SU-DHL-6 (cell line): ENCODE measurements around the gene ZNF574.
"Not testable (repeated sequence)": the region's sequence is repeated elsewhere in the genome, so short reads cannot be mapped to it uniquely, and the experiment has no call there.

Experiments used
- H2AFZ ChIP-seq: fragments of 200-600 bp; sonication (generic); 2 replicates; pipeline ENCODE4 v1.6.1; 2014; ENCODE audit warnings: low read depth, mild to moderate bottlenecking, moderate library complexity, mixed read lengths, antibody characterized with exemption, low read length; ENCODE audit not compliant: severe bottlenecking
- H3F3A ChIP-seq: fragments of 200-600 bp; shearing (Covaris generic); 2 replicates; pipeline ENCODE4 v1.6.0; 2016; ENCODE audit warnings: antibody characterized with exemption, mild to moderate bottlenecking; ENCODE audit not compliant: insufficient read depth
- H3K27ac ChIP-seq: fragments of 200-600 bp; sonication (generic); 2 replicates; pipeline ENCODE4 v1.5.1; 2016; ENCODE audit warnings: low read depth, mild to moderate bottlenecking, low read length, moderate library complexity, mixed read lengths
- H3K27me3 ChIP-seq: fragments of 200-600 bp; sonication (generic), shearing (Covaris generic); 2 replicates; pipeline ENCODE4 v1.6.0; 2014; ENCODE audit warnings: mild to moderate bottlenecking, low read length
- H3K36me3 ChIP-seq: fragments of 200-600 bp; sonication (generic); 2 replicates; pipeline ENCODE4 v1.6.1; 2014; ENCODE audit warnings: mild to moderate bottlenecking, low read length, mixed read lengths
- H3K4me2 ChIP-seq: fragments of 300-600, 200-600 bp; shearing (Covaris generic), sonication (generic); 2 replicates; pipeline ENCODE4 v1.6.0; 2014; ENCODE audit warnings: low read length, low read depth, mild to moderate bottlenecking; ENCODE audit not compliant: poor library complexity, severe bottlenecking
- H3K4me3 ChIP-seq: fragments of 200-600 bp; sonication (generic); 2 replicates; pipeline ENCODE4 v1.5.1; 2014; ENCODE audit warnings: antibody characterized with exemption, low read length, mild to moderate bottlenecking, mixed read lengths; ENCODE audit not compliant: insufficient read depth, poor library complexity, severe bottlenecking
- H3K79me2 ChIP-seq: fragments of 200-600 bp; sonication (generic); 2 replicates; pipeline ENCODE4 v1.6.1; 2014; ENCODE audit warnings: mild to moderate bottlenecking, low read length, moderate library complexity; ENCODE audit not compliant: insufficient read depth
- H3K9ac ChIP-seq: fragments of 200-600 bp; sonication (generic); 2 replicates; pipeline ENCODE4 v1.7.0; 2014; ENCODE audit warnings: mild to moderate bottlenecking, low read length
- H3K9me2 ChIP-seq: fragments of 200-600 bp; sonication (generic); replicated peaks from 2 replicates; pipeline ENCODE4 v1.6.1; 2014; ENCODE audit warnings: low read length; ENCODE audit not compliant: insufficient read depth
- H3K9me3 ChIP-seq: fragments of 200-600 bp; sonication (generic); 2 replicates; pipeline ENCODE4 v1.6.1; 2014; ENCODE audit warnings: low read length, mixed read lengths; ENCODE audit not compliant: insufficient read depth
- H4K20me1 ChIP-seq: fragments of 200-600 bp; sonication (generic); 2 replicates; pipeline ENCODE4 v1.6.1; 2014; ENCODE audit warnings: low read depth, mild to moderate bottlenecking, antibody characterized with exemption, low read length, moderate library complexity, mixed read lengths
- EZH2phosphoT487 ChIP-seq: fragments of 200-600 bp; sonication (generic), shearing (Covaris generic); conservative IDR thresholded peaks from 2 replicates; pipeline ENCODE4 v1.6.1; 2018; ENCODE audit warnings: mild to moderate bottlenecking, antibody characterized with exemption, low read length, moderate library complexity, mixed read lengths
- TF ChIP-seq, protein P1 (sequence below): fragments of 200-600 bp; sonication (generic); IDR thresholded peaks from one replicate; pipeline ENCODE4 v1.5.1; 2017; ENCODE audit warnings: antibody characterized with exemption, mild to moderate bottlenecking, low read length, moderate library complexity; ENCODE audit not compliant: insufficient read depth, poor library complexity, severe bottlenecking

The ZNF574 gene

DNA sequence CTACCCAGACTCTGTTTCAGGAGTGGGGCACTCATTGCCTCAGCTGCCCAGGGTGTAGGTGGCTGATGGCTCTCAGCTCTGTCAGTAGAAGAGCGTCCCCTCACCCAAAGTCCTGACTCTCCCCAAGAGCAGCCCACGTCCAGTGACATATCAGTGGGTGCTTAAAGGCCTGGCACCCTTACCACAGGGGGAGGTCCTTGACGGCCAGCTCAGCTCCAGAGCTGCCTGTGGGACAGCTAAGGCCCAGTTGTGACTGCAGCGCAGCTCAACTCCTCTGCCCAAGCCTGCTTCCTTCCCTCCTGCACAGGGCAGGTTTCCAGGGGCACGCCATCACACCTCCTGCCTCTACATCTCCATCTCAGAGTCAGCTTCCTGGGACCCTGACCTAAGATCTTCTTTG lies 38.3 kb upstream of the ZNF574 start:
- no peak overlapping the region for H3K27ac ChIP-seq
- no peaks in the 10 kb centered on the region for H3K79me2 ChIP-seq
- H3F3A ChIP-seq = no peaks in the 10 kb centered on the region
- no peak overlapping the region for H3K9ac ChIP-seq
- no peaks in the 10 kb centered on the region for H3K9me2 ChIP-seq
- H3K9me3 ChIP-seq = no peaks in the 10 kb centered on the region
- H3K4me2 ChIP-seq = no peak overlapping the region
- H3K4me3 ChIP-seq = no peak overlapping the region
- H3K27me3 ChIP-seq = no peaks in the 10 kb centered on the region
- H3K36me3 ChIP-seq = no peaks in the 10 kb centered on the region
- H4K20me1 ChIP-seq = no peaks in the 10 kb centered on the region
- H2AFZ ChIP-seq = no peak overlapping the region
- TF ChIP-seq, protein P1, sequence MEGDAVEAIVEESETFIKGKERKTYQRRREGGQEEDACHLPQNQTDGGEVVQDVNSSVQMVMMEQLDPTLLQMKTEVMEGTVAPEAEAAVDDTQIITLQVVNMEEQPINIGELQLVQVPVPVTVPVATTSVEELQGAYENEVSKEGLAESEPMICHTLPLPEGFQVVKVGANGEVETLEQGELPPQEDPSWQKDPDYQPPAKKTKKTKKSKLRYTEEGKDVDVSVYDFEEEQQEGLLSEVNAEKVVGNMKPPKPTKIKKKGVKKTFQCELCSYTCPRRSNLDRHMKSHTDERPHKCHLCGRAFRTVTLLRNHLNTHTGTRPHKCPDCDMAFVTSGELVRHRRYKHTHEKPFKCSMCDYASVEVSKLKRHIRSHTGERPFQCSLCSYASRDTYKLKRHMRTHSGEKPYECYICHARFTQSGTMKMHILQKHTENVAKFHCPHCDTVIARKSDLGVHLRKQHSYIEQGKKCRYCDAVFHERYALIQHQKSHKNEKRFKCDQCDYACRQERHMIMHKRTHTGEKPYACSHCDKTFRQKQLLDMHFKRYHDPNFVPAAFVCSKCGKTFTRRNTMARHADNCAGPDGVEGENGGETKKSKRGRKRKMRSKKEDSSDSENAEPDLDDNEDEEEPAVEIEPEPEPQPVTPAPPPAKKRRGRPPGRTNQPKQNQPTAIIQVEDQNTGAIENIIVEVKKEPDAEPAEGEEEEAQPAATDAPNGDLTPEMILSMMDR = no peak
- no peak for TF ChIP-seq EZH2phosphoT487

DNA sequence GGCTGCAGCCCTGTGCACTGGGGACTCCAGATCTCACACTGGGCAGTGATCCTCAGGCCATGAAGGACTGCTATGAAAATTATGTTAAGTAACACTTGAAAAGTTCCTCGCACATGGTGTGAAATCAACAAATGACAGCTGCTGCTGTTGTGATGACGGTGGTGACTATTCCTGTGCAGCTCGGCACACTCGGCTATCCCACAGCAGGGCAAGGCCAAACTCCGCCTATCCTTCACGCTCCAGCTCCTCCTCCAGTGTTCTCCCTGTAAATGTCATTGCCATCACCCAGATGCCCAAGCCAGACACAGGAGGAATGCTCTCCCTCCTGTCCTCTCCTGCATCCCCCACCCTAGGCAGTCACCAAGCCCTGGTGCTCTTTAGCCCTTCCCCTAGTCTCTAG lies 37.3 kb upstream of the ZNF574 start:
- Histone ChIP-seq H3K36me3 (no peaks in the 10 kb centered on the region), H3K9me2 (no peaks in the 10 kb centered on the region)
- TF ChIP-seq EZH2phosphoT487 = no peak
- TF ChIP-seq, protein P1 = no peak

DNA sequence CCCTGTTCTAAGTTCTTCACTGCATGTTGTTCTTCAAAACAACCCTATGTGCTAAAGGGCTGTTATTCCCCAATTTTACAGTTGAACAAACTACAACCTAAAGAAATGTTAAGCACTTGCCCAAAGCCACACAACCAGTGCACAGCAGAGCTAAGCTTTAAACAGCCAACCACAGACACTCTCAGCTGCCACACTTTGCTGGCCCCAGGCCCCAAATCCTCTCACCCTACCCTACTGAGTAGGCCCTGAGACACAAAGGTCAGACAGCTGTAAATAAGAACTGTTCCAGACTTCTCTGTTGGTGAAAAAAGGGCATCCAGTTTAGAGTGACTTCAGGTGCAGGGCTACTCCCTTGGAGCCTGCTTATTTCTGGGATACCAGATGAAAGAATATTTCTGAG lies 35.9 kb upstream of the ZNF574 start:
- Histone ChIP-seq H3K27me3 (no peaks in the 10 kb centered on the region), H3K9ac (no peak overlapping the region), H3K9me3 (no peaks in the 10 kb centered on the region), H3K36me3 (no peaks in the 10 kb centered on the region), H3K27ac (no peak overlapping the region), H3F3A (no peaks in the 10 kb centered on the region), H3K79me2 (no peaks in the 10 kb centered on the region), H3K4me3 (no peak overlapping the region), H4K20me1 (no peaks in the 10 kb centered on the region), H3K9me2 (no peaks in the 10 kb centered on the region), H3K4me2 (no peak overlapping the region), H2AFZ (no peak overlapping the region)
- no peak for TF ChIP-seq EZH2phosphoT487
- TF ChIP-seq, protein P1 = no peak

More for the DNA sequence above, 37.3 kb upstream of the ZNF574 start:
- Histone ChIP-seq H3K79me2 (no peaks in the 10 kb centered on the region), H2AFZ (no peak overlapping the region), H3K9me3 (no peaks in the 10 kb centered on the region), H3K27ac (no peak overlapping the region), H3K9ac (no peak overlapping the region), H3F3A (no peaks in the 10 kb centered on the region), H4K20me1 (no peaks in the 10 kb centered on the region), H3K4me3 (no peak overlapping the region), H3K4me2 (no peak overlapping the region), H3K27me3 (no peaks in the 10 kb centered on the region)

DNA sequence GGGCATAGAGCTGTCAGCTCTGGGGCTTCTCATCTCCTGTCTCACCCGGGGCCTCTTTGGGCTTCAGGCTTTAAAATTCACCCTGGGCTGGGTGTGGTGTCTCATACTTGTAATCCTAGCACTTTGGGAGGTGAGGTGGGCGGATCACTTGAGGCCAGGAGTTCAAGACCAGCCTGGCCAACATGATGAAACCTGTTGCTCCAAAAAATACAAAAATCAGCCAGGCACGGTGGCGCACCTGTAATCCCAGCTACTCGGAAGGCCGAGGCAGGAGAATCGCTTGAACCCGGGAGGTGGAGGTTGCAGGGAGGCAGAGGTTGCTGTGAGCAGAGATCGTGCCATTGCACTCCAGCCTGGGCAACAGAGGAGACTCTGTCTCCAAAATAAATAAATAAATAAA lies 35.5 kb upstream of the ZNF574 start:
- not testable (repeated sequence) for H3K27ac ChIP-seq, H3K27me3 ChIP-seq, H3K9me3 ChIP-seq, H3K79me2 ChIP-seq, H3K9ac ChIP-seq, H3K9me2 ChIP-seq, H3K4me2 ChIP-seq, H4K20me1 ChIP-seq, H3K36me3 ChIP-seq, H2AFZ ChIP-seq, H3K4me3 ChIP-seq, H3F3A ChIP-seq
